ENCODE data around the gene ANKS6.

ANKS6 gene

GRCh38 chr9:98819231-98819630, 22.9 kb upstream of the ANKS6 start:
- no peak for DNase-seq (ENCODE audit: low read depth, low spot score)
- H3K4me3 ChIP-seq (ENCODE audit: low read length) = no peak overlapping the region

DNA sequence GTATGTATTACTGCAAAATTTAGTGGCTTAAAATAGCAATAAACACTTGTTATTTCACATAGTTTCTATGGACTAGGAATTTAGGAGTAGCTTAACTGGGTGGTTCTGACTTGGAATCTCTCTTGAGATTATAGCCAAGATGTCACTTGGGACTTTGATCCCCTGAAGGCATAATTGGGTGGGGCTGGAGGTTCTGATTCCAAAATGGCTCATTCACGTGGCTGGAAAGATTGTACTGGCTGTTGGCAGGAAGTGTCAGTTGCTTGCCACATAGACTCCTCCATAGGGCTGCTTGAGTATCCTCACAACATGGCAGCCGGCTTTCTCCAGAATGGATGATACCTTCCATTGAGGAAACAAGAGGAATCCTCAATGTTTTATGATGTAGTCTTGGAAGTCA, 22.4 kb upstream of the ANKS6 start:
- H3K4me3 ChIP-seq (ENCODE audit: low read length) = no peak overlapping the region
- no peak for DNase-seq (ENCODE audit: low read depth, low spot score)

GRCh38 chr9:98815391-98815951, 19.1 kb upstream of the ANKS6 start:
- H3K4me3 ChIP-seq (ENCODE audit: low read length) = no peak overlapping the region
- no peak for DNase-seq (ENCODE audit: low read depth, low spot score)

GRCh38 chr9:98811051-98811650, 14.8 kb upstream of the ANKS6 start:
- no peak overlapping the region for H3K4me3 ChIP-seq (ENCODE audit: low read length)
- no peak for DNase-seq (ENCODE audit: low read depth, low spot score)

- no peak overlapping the region for H3K4me3 ChIP-seq (ENCODE audit: low read length)
- no peak for DNase-seq (ENCODE audit: low read depth, low spot score)
These were observed 13.9 kb upstream of the ANKS6 start for GRCh38 chr9:98810102-98810842.

DNA sequence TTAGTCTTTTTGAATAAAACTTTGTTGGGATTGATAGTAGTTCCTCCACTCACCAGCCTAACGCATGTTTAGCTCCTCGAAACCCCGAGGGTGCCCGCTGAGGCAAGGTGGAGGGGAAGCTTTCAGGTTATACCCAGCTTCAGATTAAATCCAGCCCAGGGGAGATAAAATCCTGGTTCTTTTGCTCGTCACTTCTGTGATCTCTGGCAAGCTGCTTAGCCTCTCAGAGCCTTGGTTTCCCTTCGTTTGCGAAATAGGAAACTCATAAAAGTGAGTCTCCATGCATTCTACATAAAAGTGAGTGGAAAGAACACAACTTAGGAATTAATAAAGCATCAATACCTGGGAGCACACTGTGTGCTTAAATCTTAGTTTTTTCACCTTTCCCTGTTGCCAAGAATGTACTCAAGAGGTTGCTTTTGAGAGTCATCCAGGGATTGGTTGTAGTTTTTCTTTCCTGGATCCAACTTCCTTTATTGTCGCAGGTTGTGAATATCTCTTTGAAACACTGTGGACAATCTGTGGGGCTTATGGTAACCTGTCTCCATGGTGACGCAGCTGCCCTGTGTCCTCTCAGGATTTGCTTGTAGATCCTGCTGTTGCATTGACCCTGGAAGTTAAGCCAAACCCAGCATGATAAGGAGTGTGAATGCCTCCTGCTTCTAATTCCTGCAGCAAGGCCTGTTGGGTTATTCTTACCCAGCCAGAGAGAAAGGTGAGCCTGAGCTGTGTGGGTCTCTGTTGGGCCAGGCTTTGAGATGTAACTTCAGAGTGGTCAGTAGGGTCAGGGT, 13.2 kb upstream of the ANKS6 start:
- no peak overlapping the region for H3K4me3 ChIP-seq (ENCODE audit: low read length)

GRCh38 chr9:98808875-98809274, 12.5 kb upstream of the ANKS6 start:
- H3K4me3 ChIP-seq (ENCODE audit: low read length) = no peak overlapping the region
- no peak for DNase-seq (ENCODE audit: low read depth, low spot score)

More for the DNA sequence above, 13.2 kb upstream of the ANKS6 start:
- DNase-seq (ENCODE audit: low read depth, low spot score) = no peak

GRCh38 chr9:98808411-98808815, 12.1 kb upstream of the ANKS6 start:
- no peak for DNase-seq (ENCODE audit: low read depth, low spot score)
- H3K4me3 ChIP-seq (ENCODE audit: low read length) = peak overlapping the region; percentile 69

GRCh38 chr9:98807814-98808195, 11.4 kb upstream of the ANKS6 start:
- no peak for DNase-seq (ENCODE audit: low read depth, low spot score)
- peak overlapping the region; percentile 69 for H3K4me3 ChIP-seq (ENCODE audit: low read length)

GRCh38 chr9:98807070-98807813, 10.9 kb upstream of the ANKS6 start, which contains the start of gene GALNT12:
Gene GALNT12 (plus strand): TSS chr9:98807670. CDS start chr9:98807699, 29 bp downstream.
- no peak for DNase-seq (ENCODE audit: low read depth, low spot score)
- peak within 1 kb of the TSS; percentile 69 for H3K4me3 ChIP-seq (ENCODE audit: low read length)

DNA sequence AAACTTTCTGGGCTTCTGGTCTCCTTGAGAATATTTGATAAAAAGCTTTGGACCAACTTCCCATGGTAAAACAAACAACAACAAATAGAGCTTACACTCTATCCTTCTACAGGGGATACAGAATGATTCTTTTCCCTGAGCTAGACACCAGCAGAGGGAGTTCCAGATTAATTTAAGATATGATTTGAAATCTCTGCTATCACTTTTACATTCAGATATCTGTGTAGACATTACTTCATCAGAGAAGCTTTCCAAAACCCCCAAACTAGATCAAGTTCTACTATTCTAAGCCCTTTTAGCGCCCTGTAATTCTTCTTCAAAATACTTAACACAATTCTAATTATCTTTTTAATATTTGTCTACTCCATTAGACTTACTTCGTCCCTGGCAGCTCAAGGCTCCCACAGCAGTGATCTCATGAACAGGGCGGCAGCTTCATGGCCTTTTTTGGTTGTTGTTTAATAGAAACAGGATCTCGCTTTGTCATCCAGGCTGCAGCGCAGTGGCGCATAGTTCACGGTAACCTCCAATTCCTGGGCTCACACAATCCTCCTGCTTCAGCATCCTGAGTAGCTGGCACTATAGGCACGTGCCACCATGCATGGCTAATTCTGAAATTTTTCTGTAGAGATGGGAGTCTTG, 10.2 kb upstream of the ANKS6 start:
- no peak for DNase-seq (ENCODE audit: low read depth, low spot score)
- no peak overlapping the region for H3K4me3 ChIP-seq (ENCODE audit: low read length)

DNA sequence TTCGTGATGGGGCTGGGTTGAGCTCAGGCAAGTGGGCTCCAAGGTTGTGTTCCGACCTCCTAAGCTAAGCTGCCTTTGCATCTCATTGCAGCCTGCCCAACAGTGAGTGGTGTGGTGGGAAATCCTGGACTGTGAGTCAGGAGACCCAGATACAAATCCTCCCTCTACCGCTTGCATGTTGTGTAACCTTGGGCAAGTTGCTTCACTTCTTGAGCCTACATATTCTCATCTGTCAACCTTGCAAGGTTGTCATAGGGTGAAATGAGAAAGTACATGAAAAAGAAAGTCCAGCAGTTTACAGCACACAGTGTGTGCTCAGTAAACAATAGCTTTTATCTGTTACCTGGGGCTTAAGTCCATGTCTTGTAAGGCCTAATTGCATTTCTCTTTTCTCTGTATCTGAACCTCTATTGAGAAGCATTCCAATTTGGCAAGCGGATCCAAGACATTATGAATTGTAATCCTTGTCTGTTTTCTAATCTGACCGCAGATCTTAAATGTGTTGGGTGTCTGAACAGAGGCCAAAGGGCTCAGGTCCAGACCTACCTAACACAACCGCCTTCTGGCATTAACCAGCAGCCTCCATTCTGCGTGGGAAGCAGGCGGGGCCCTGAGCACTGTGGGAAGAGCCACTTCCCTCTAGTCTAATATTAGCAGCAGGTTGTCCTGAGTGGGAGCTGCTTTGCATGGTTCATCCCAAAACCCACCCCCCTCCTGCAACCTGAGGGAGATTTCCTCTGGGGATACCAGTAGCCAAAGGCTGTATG, 9.3 kb upstream of the ANKS6 start:
- H3K4me3 ChIP-seq (ENCODE audit: low read length) = no peak overlapping the region
- no peak for DNase-seq (ENCODE audit: low read depth, low spot score)

GRCh38 chr9:98804083-98804482, 7.7 kb upstream of the ANKS6 start:
- DNase-seq (ENCODE audit: low read depth, low spot score) = no peak
- H3K4me3 ChIP-seq (ENCODE audit: low read length) = no peak overlapping the region

GRCh38 chr9:98801969-98802371, 5.6 kb upstream of the ANKS6 start:
- no peak for DNase-seq (ENCODE audit: low read depth, low spot score)
- no peak overlapping the region for H3K4me3 ChIP-seq (ENCODE audit: low read length)

DNA sequence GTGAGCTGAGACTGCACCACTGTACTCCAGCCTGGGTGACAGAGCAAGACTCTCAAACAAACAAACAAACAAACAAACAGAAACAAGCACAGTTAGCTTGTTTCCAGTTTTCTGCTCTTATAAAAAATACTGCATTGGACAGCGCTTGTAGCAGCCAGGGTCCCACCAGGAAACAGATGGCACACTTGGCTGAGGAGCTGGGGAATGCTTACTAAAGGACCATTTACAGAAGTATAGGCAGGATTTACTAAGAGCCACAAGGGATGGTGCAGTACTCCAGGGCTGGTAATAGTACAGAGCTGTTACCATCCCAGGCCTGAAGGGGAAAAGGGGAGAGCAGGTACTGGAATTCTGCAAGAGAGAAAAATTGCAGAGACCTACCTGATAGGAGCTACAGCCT, 5.2 kb upstream of the ANKS6 start:
- no peak for DNase-seq (ENCODE audit: low read depth, low spot score)
- H3K4me3 ChIP-seq (ENCODE audit: low read length) = no peak overlapping the region

GRCh38 chr9:98798254-98798653, 1.9 kb upstream of the ANKS6 start:
- H3K4me3 ChIP-seq (ENCODE audit: low read length) = no peak overlapping the region
- no peak for DNase-seq (ENCODE audit: low read depth, low spot score)

DNA sequence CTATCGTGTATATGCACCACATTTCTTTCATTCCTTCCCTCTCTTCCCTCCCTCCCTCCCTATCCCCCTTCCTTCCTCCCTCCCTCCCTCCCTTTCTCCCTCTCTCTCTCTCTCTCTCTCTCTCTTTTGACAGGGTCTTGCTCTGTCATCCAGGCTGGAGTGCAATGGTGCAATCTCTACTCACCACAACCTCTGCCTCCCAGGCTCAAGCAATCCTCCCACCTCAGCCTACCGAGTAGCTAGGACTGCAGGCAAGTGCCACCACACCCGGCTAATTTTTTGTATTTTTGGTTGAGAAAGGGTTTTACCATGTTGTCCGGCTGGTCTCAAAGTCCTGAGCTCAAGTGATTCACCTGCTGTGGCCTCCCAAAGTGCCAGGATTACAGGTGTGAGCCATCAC, 1.1 kb upstream of the ANKS6 start:
- H3K4me3 ChIP-seq (ENCODE audit: low read length) = no peak overlapping the region
- no peak for DNase-seq (ENCODE audit: low read depth, low spot score)

GRCh38 chr9:98795970-98796363, 388 bp downstream of the ANKS6 start:
- H3K4me3 ChIP-seq (ENCODE audit: low read length) = peak overlapping the region; percentile 53
- no peak for DNase-seq (ENCODE audit: low read depth, low spot score)
